Measurements from ENCODE around the gene ZNF512B. TPM values are rescaled to one million over a fixed set of nuclear protein-coding genes. Genes with fewer than 3 reads are reported as not detected.
"Not testable (repeated sequence)": the region's sequence is repeated elsewhere in the genome, so short reads cannot be mapped to it uniquely, and the experiment has no call there.

The ZNF512B gene
- total and polyA plus RNA-seq, 2 experiments from 2014 or later = 6.1 to 28.8 TPM

- H3K36me3 ChIP-seq (ENCODE audit: insufficient read depth); H2AFZ ChIP-seq; H3F3A ChIP-seq (replicated peaks; ENCODE audit: low read depth); H3K4me1 Mint-ChIP-seq; H3K4me3 Mint-ChIP-seq; ATAC-seq; H3K4me3 ChIP-seq; H3K9me2 ChIP-seq (ENCODE audit: insufficient read depth); H4K20me1 ChIP-seq (replicated peaks; ENCODE audit: insufficient read depth); H3K27me3 ChIP-seq (ENCODE audit: insufficient read depth); H3K27ac Mint-ChIP-seq; H3K27ac ChIP-seq (ENCODE audit: low read depth); H3K4me1 ChIP-seq (ENCODE audit: insufficient read depth); DNase-seq (ENCODE audit: low spot score); H3K27me3 Mint-ChIP-seq (ENCODE audit: insufficient read depth, low read depth, poor library complexity); H3K9me3 Mint-ChIP-seq; H3K4me2 ChIP-seq: not testable (repeated sequence)
- H3K79me2 ChIP-seq (replicated peaks; ENCODE audit: insufficient read depth) = peaks cover 18% of the 10 kb centered on the region
- peaks cover 41% of the 10 kb centered on the region for H3K36me3 Mint-ChIP-seq (ENCODE audit: low read depth)
Observed at GRCh38 chr20:63929473-63929883, 40.3 kb downstream of the ZNF512B start.

GRCh38 chr20:63929071-63929470, 40.7 kb downstream of the ZNF512B start:
- Mint-ChIP-seq H3K4me3 (no peak overlapping the region), H3K4me1 (no peaks in the 10 kb centered on the region; the same call in 2 of the 3 replicates), H3K27me3 (ENCODE audit: insufficient read depth, low read depth, poor library complexity) (peaks cover 2% of the 10 kb centered on the region), H3K27ac (no peak overlapping the region), H3K36me3 (ENCODE audit: low read depth) (peaks cover 40% of the 10 kb centered on the region), H3K9me3 (no peaks in the 10 kb centered on the region; the same call in 2 of the 3 replicates)
- Histone ChIP-seq H3K27ac (ENCODE audit: low read depth) (no peak overlapping the region), H3F3A (replicated peaks; ENCODE audit: low read depth) (no peaks in the 10 kb centered on the region; the same call in 1 of the 2 replicates), H3K4me1 (ENCODE audit: insufficient read depth) (no peaks in the 10 kb centered on the region), H3K4me2 (no peak overlapping the region), H2AFZ (no peak overlapping the region), H3K27me3 (ENCODE audit: insufficient read depth) (no peaks in the 10 kb centered on the region), H3K9me2 (ENCODE audit: insufficient read depth) (no peaks in the 10 kb centered on the region), H3K4me3 (no peak overlapping the region), H3K36me3 (ENCODE audit: insufficient read depth) (peaks cover 4% of the 10 kb centered on the region; the same call in 1 of the 2 replicates), H4K20me1 (replicated peaks; ENCODE audit: insufficient read depth) (no peaks in the 10 kb centered on the region; the same call in none of the 2 replicates), H3K79me2 (replicated peaks; ENCODE audit: insufficient read depth) (peaks cover 20% of the 10 kb centered on the region)
- ATAC-seq (no peak), DNase-seq (ENCODE audit: low spot score) (no peak)
- TF ChIP-seq POLR2AphosphoS5 (IDR thresholded peaks at IDR 0.05; ENCODE audit: low read depth) = no peak
- no peak for TF ChIP-seq ZNF462 (CRISPR knock-in tag; IDR thresholded peaks at IDR 0.05)
- TF ChIP-seq EZH2phosphoT487 (IDR thresholded peaks at IDR 0.05; ENCODE audit: unreplicated experiment) = no peak
- TF ChIP-seq STAT1 (IDR thresholded peaks at IDR 0.05; ENCODE audit: unreplicated experiment) = no peak
- no peak for TF ChIP-seq NANOG (IDR thresholded peaks at IDR 0.05; ENCODE audit: borderline replicate concordance)
- TF ChIP-seq EZH2 (IDR thresholded peaks at IDR 0.05; ENCODE audit: low read depth, unreplicated experiment) = no peak
